Measurements from ENCODE around the gene DHDH. TPM values are rescaled to one million over a fixed set of nuclear protein-coding genes. Genes with fewer than 3 reads are reported as not detected.

DHDH gene
- total and polyA plus RNA-seq, 2 of the 13 experiments (the other 11 are each of a cell fraction or from before 2014, with no cell fraction given) = 0.13 to 0.91 TPM

DNA sequence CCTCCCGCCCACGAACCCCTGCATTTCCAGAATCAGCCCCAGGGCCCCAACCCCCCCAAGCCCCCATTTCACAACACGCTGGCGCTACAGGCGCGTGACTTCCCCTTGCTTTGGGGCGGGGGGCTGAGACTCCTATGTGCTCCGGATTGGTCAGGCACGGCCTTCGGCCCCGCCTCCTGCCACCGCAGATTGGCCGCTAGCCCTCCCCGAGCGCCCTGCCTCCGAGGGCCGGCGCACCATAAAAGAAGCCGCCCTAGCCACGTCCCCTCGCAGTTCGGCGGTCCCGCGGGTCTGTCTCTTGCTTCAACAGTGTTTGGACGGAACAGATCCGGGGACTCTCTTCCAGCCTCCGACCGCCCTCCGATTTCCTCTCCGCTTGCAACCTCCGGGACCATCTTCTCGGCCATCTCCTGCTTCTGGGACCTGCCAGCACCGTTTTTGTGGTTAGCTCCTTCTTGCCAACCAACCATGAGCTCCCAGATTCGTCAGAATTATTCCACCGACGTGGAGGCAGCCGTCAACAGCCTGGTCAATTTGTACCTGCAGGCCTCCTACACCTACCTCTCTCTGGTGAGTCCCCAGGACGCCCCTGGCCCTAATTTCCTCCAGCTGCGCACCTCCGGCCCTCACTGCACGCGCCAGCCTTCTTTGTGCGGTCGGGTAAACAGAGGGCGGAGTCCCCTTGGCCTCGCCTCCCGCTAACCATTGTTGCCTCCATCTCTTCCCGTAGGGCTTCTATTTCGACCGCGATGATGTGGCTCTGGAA is 31.7 kb downstream of the DHDH start, which contains the start of gene FTL (continued):
- TF ChIP-seq USF2 (IDR thresholded peaks at IDR 0.05; ENCODE audit: low read depth, low read length) (no peak), USF2 (CRISPR knock-in tag; IDR thresholded peaks at IDR 0.05; ENCODE audit: borderline replicate concordance) (0 out of 2 replicates have a peak, but pooled peaks have one; percentile 42), NONO (IDR thresholded peaks at IDR 0.05) (no peak), NONO (CRISPR knock-in tag; conservative IDR thresholded peaks at IDR 0.05) (peak; percentile 89), ATF3 (CRISPR knock-in tag; IDR thresholded peaks at IDR 0.05) (peak; percentile 65), PITX1 (CRISPR knock-in tag; IDR thresholded peaks at IDR 0.05) (peak; percentile 69; the same call in 1 of the 2 replicates), ZNF10 (CRISPR knock-in tag; IDR thresholded peaks at IDR 0.05; ENCODE audit: borderline replicate concordance, low read depth) (no peak), BHLHE40 (IDR thresholded peaks at IDR 0.05; ENCODE audit: low read length) (peak; percentile 76), TOE1 (CRISPR knock-in tag; IDR thresholded peaks at IDR 0.05) (peak; percentile 95), ZBTB10 (CRISPR knock-in tag; IDR thresholded peaks at IDR 0.05; ENCODE audit: borderline replicate concordance) (peak; percentile 67; the same call in 1 of the 2 replicates), ZBED4 (CRISPR knock-in tag; IDR thresholded peaks at IDR 0.05; ENCODE audit: borderline replicate concordance) (peak; percentile 88), HDAC2 (CRISPR knock-in tag; IDR thresholded peaks at IDR 0.05) (no peak), TEF (CRISPR knock-in tag; IDR thresholded peaks at IDR 0.05) (peak; percentile 87), SRSF1 (optimal IDR thresholded peaks at IDR 0.05; ENCODE audit: low read depth, low read length) (peak; percentile 85), MYPOP (CRISPR knock-in tag; IDR thresholded peaks at IDR 0.05) (peak; percentile 79; the same call in 1 of the 2 replicates)
- TF ChIP-seq, protein P1, sequence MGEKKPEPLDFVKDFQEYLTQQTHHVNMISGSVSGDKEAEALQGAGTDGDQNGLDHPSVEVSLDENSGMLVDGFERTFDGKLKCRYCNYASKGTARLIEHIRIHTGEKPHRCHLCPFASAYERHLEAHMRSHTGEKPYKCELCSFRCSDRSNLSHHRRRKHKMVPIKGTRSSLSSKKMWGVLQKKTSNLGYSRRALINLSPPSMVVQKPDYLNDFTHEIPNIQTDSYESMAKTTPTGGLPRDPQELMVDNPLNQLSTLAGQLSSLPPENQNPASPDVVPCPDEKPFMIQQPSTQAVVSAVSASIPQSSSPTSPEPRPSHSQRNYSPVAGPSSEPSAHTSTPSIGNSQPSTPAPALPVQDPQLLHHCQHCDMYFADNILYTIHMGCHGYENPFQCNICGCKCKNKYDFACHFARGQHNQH (CRISPR knock-in tag; IDR thresholded peaks at IDR 0.05) = peak; percentile 94
